Measurements from ENCODE around the gene FLACC1. TPM values are rescaled to one million over a fixed set of nuclear protein-coding genes. Genes with fewer than 3 reads are reported as not detected.
A peak's percentile ranks its signal among the peaks of the same experiment; 100 is the strongest.

Gene FLACC1
- total and polyA plus RNA-seq, 2 of the 8 experiments (the other 6 are each of a cell fraction or from before 2014, with no cell fraction given): 0.58 TPM; not detected in 1

GRCh38 chr2:201369775-201370174, 12.6 kb upstream of the FLACC1 start:
- H4K5ac ChIP-seq (ENCODE audit: insufficient read length, low read depth, low read length): no peak overlapping the region
- no peak overlapping the region for H3K4ac ChIP-seq (replicated peaks; ENCODE audit: insufficient read length, low read depth, low read length)
- H3K18ac ChIP-seq (ENCODE audit: extremely low read depth, low read length): no peak overlapping the region
- no peak overlapping the region for H2BK20ac ChIP-seq (ENCODE audit: low read length)
- no peaks in the 10 kb centered on the region for H3K79me2 ChIP-seq (ENCODE audit: control insufficient read depth in 1 of 2, insufficient read depth in 2 of 2, low read length in 2 of 2)
- H3K23ac ChIP-seq (ENCODE audit: insufficient read length): no peak overlapping the region
- H4K8ac ChIP-seq (ENCODE audit: extremely low read depth, insufficient read depth, low read length): peak overlapping the region; percentile 71; the same call in 1 of the 2 replicates
- ChIA-PET POLR2A (ENCODE audit: partially characterized antibody) (interaction anchor here (0.6 to 1.0 kb wide), 2 partner anchors 13 to 86 kb away, joined by 3 to 4 read pairs; partner anchors contain the start of gene FLACC1), CTCF (ENCODE audit: partially characterized antibody) (interaction anchor here (1.0 to 4.0 kb wide), 6 partner anchors 12 to 137 kb away, joined by 3 to 13 read pairs (median 4); partner anchors contain the start of gene FLACC1)
- WGBS, 2 experiments (ENCODE audit: extremely low coverage in 1 of 2, insufficient coverage in 1 of 2, insufficient read length in 1 of 2, insufficient replicate concordance in 2 of 2, low coverage in 1 of 2, low lambda C conversion rate in 2 of 2, missing lambda C conversion rate in 1 of 2): 91% methylated on average over 11 of the region's 11 CpGs; no CpG with 5 or more reads in 1 of the 2 experiments
- H3K4me2 ChIP-seq (ENCODE audit: insufficient read depth in 1 of 2, low read depth in 2 of 2, low read length in 2 of 2): no peak overlapping the region
- FAIRE-seq: no peak
- H3K4me3 ChIP-seq (ENCODE audit: extremely low read depth in 1 of 4, insufficient read depth in 2 of 4, low read depth in 3 of 4, low read length in 4 of 4): no peak overlapping the region
- H4K20me1 ChIP-seq (replicated peaks in 1 of 2; ENCODE audit: control insufficient read depth in 1 of 2, insufficient read depth in 2 of 2, low read length in 2 of 2): no peaks in the 10 kb centered on the region
- 0 out of 7 replicates have a peak, but pooled peaks cover 0 to 2% (median 0%) of the 10 kb centered on the region in 4 experiments for H3K4me1 ChIP-seq (replicated peaks in 1 of 4; ENCODE audit: control insufficient read depth in 3 of 4, insufficient read depth in 4 of 4, low read length in 3 of 4)
- H3K79me1 ChIP-seq (ENCODE audit: low read depth, low read length): no peaks in the 10 kb centered on the region
- no peak overlapping the region for H2BK12ac ChIP-seq (ENCODE audit: low read depth, low read length)
- H2AK5ac ChIP-seq (ENCODE audit: low read depth, low read length): no peak overlapping the region
- H3K23me2 ChIP-seq (ENCODE audit: low read depth, low read length): no peaks in the 10 kb centered on the region
- no peaks in the 10 kb centered on the region for H3K36me3 ChIP-seq (ENCODE audit: control insufficient read depth in 2 of 4, insufficient read depth in 4 of 4, low read length in 3 of 4)
- H2BK5ac ChIP-seq (ENCODE audit: low read depth, low read length): no peak overlapping the region
- no peak overlapping the region for H3K27ac ChIP-seq (ENCODE audit: low read depth, low read length)
- no peak overlapping the region for H3K56ac ChIP-seq (replicated peaks; ENCODE audit: insufficient read length, low read depth, low read length)
- H2BK120ac ChIP-seq (replicated peaks; ENCODE audit: low read depth, low read length): no peak overlapping the region
- no peak overlapping the region for H2AFZ ChIP-seq (ENCODE audit: low read length)
- no peak overlapping the region for H4K91ac ChIP-seq (replicated peaks; ENCODE audit: insufficient read length, low read length)
- H3K14ac ChIP-seq (ENCODE audit: insufficient read length): no peak overlapping the region
- no peaks in the 10 kb centered on the region for H3K9me3 ChIP-seq (ENCODE audit: insufficient read depth in 2 of 2, low read depth in 1 of 2, low read length in 1 of 2)
- H2BK15ac ChIP-seq (ENCODE audit: low read length): no peak overlapping the region
- H3K27me3 ChIP-seq (replicated peaks in 1 of 4; ENCODE audit: control insufficient read depth in 3 of 4, extremely low read depth in 1 of 4, insufficient read depth in 3 of 4, low read length in 3 of 4): no peaks in the 10 kb centered on the region
- H3K9ac ChIP-seq (replicated peaks in 1 of 4; ENCODE audit: extremely low read depth in 1 of 4, low read depth in 3 of 4, low read length in 3 of 4): no peak overlapping the region
- no peak for DNase-seq (ENCODE audit: low read depth in 1 of 2, low spot score in 2 of 2)
- TF ChIP-seq TBP (IDR thresholded peaks at IDR 0.05; ENCODE audit: low read depth, low read length): no peak
- no peak for TF ChIP-seq SIX5 (IDR thresholded peaks at IDR 0.05; ENCODE audit: low read depth, low read length)
- TF ChIP-seq TEAD4 (IDR thresholded peaks at IDR 0.05; ENCODE audit: low read depth, low read length): no peak
- no peak for TF ChIP-seq POLR2A (IDR thresholded peaks at IDR 0.05; ENCODE audit: control extremely low read depth in 1 of 2, low read depth in 2 of 2, low read length in 2 of 2)
- TF ChIP-seq RNF2 (IDR thresholded peaks at IDR 0.05; ENCODE audit: borderline replicate concordance, low read depth, low read length, missing control alignments, poor library complexity, severe bottlenecking): no peak
- TF ChIP-seq SRF (IDR thresholded peaks at IDR 0.05; ENCODE audit: low read depth, low read length): no peak
- TF ChIP-seq HDAC2 (IDR thresholded peaks at IDR 0.05; ENCODE audit: borderline replicate concordance in 1 of 2, low read depth in 2 of 2, low read length in 2 of 2): no peak
- TF ChIP-seq CBX5 (IDR thresholded peaks at IDR 0.05; ENCODE audit: low read depth, low read length): no peak
- no peak for TF ChIP-seq CTCF (IDR thresholded peaks at IDR 0.05; ENCODE audit: control extremely low read depth in 1 of 3, insufficient read depth in 1 of 3, low read depth in 1 of 3, low read length in 3 of 3)
- TF ChIP-seq SP4 (IDR thresholded peaks at IDR 0.05; ENCODE audit: low read length): no peak

Data from H1 (cell line).